ENCODE data around the gene PEBP1. TPM values are rescaled to one million over a fixed set of nuclear protein-coding genes. Genes with fewer than 3 reads are reported as not detected.
A peak's percentile ranks its signal among the peaks of the same experiment; 100 is the strongest.

Gene PEBP1
- total and polyA plus RNA-seq, 2 of the 8 experiments (the other 6 are each of a cell fraction or from before 2014, with no cell fraction given): 444 to 622 TPM

GRCh38 chr12:118103601-118104382, 32.1 kb upstream of the PEBP1 start, which contains the start of gene VSIG10:
Gene VSIG10 (minus strand): TSS chr12:118104011. CDS start chr12:118103671, 340 bp downstream.
- peak within 1 kb of the TSS; percentile 99; the same call in 1 of the 2 replicates for H2BK12ac ChIP-seq (ENCODE audit: low read depth, low read length)
- no peaks in the 10 kb centered on the region for H3K9me3 ChIP-seq (ENCODE audit: insufficient read depth in 2 of 2, low read depth in 1 of 2, low read length in 1 of 2)
- no peaks in the 10 kb centered on the region for H4K20me1 ChIP-seq (replicated peaks in 1 of 2; ENCODE audit: control insufficient read depth in 1 of 2, insufficient read depth in 2 of 2, low read length in 2 of 2)
- peak within 1 kb of the TSS; percentile 52 for H4K91ac ChIP-seq (replicated peaks; ENCODE audit: insufficient read length, low read length)
- H3K27me3 ChIP-seq (replicated peaks in 1 of 4; ENCODE audit: control insufficient read depth in 3 of 4, extremely low read depth in 1 of 4, insufficient read depth in 3 of 4, low read length in 3 of 4): no peaks in the 10 kb centered on the region
- peak within 1 kb of the TSS; percentile 91; the same call in 1 of the 2 replicates for H3K27ac ChIP-seq (ENCODE audit: low read depth, low read length)
- peak within 1 kb of the TSS; percentile 84 for H3K56ac ChIP-seq (replicated peaks; ENCODE audit: insufficient read length, low read depth, low read length)
- peak within 1 kb of the TSS; percentile 50 for H3K4ac ChIP-seq (replicated peaks; ENCODE audit: insufficient read length, low read depth, low read length)
- ChIA-PET POLR2A (ENCODE audit: partially characterized antibody) (interaction anchor here (0.9 to 7.3 kb wide), 12 partner anchors 9 to 273 kb away, joined by 3 to 103 read pairs (median 4); partner anchors contain the start of genes PEBP1, SUDS3 and WSB2), CTCF (ENCODE audit: partially characterized antibody) (interaction anchor here (0.9 to 2.2 kb wide), 4 partner anchors 10 to 61 kb away, joined by 3 to 11 read pairs (median 4); no protein-coding TSS in a partner anchor)
- H3K9ac ChIP-seq (replicated peaks in 1 of 4; ENCODE audit: extremely low read depth in 1 of 4, low read depth in 3 of 4, low read length in 3 of 4): peak within 1 kb of the TSS; percentile 68 to 92 (median 80)
- peaks cover 7% of the 10 kb centered on the region for H3K79me1 ChIP-seq (ENCODE audit: low read depth, low read length)
- H2BK20ac ChIP-seq (ENCODE audit: low read length): 0 out of 2 replicates have a peak within 1 kb of the TSS, but pooled peaks have one; percentile 23
- H2AK5ac ChIP-seq (ENCODE audit: low read depth, low read length): no peak within 1 kb of the TSS
- DNase-seq (ENCODE audit: low read depth in 1 of 2, low spot score in 2 of 2) (peak in 1 of 2 experiments; percentile 80), FAIRE-seq (no peak)
- H3K23me2 ChIP-seq (ENCODE audit: low read depth, low read length): peaks cover 5% of the 10 kb centered on the region; the same call in 1 of the 2 replicates
- peak within 1 kb of the TSS; percentile 92 for H4K5ac ChIP-seq (ENCODE audit: insufficient read length, low read depth, low read length)
- peaks cover 0 to 9% (median 4%) of the 10 kb centered on the region in 4 experiments; a peak in 4 of 7 replicates for H3K4me1 ChIP-seq (replicated peaks in 1 of 4; ENCODE audit: control insufficient read depth in 3 of 4, insufficient read depth in 4 of 4, low read length in 3 of 4)
- peak within 1 kb of the TSS; percentile 86 for H4K8ac ChIP-seq (ENCODE audit: extremely low read depth, insufficient read depth, low read length)
- peak within 1 kb of the TSS; percentile 81 to 91 (median 87) for H3K4me3 ChIP-seq (ENCODE audit: extremely low read depth in 1 of 4, insufficient read depth in 2 of 4, low read depth in 3 of 4, low read length in 4 of 4)
- no peak within 1 kb of the TSS for H3K14ac ChIP-seq (ENCODE audit: insufficient read length)
- H2AFZ ChIP-seq (ENCODE audit: low read length): no peak within 1 kb of the TSS
- H2BK120ac ChIP-seq (replicated peaks; ENCODE audit: low read depth, low read length): peak within 1 kb of the TSS; percentile 68
- peak within 1 kb of the TSS; percentile 97 for H2BK5ac ChIP-seq (ENCODE audit: low read depth, low read length)
- no peak within 1 kb of the TSS for H3K23ac ChIP-seq (ENCODE audit: insufficient read length)
- H3K36me3 ChIP-seq (ENCODE audit: control insufficient read depth in 2 of 4, insufficient read depth in 4 of 4, low read length in 3 of 4): peaks cover 3 to 8% (median 4%) of the 10 kb centered on the region in 4 experiments; a peak in 5 of 8 replicates
- peak within 1 kb of the TSS; percentile 99 for H3K18ac ChIP-seq (ENCODE audit: extremely low read depth, low read length)
- H3K4me2 ChIP-seq (ENCODE audit: insufficient read depth in 1 of 2, low read depth in 2 of 2, low read length in 2 of 2): peak within 1 kb of the TSS; percentile 78 to 92
- 1% methylated on average over 54 of the region's 75 CpGs; no CpG with 5 or more reads in 1 of the 2 experiments for WGBS, 2 experiments (ENCODE audit: extremely low coverage in 1 of 2, insufficient coverage in 1 of 2, insufficient read length in 1 of 2, insufficient replicate concordance in 2 of 2, low coverage in 1 of 2, low lambda C conversion rate in 2 of 2, missing lambda C conversion rate in 1 of 2)
- H2BK15ac ChIP-seq (ENCODE audit: low read length): no peak within 1 kb of the TSS
- peaks cover 8 to 37% of the 10 kb centered on the region in 2 experiments for H3K79me2 ChIP-seq (ENCODE audit: control insufficient read depth in 1 of 2, insufficient read depth in 2 of 2, low read length in 2 of 2)
- TF ChIP-seq TAF7 (optimal IDR thresholded peaks at IDR 0.05; ENCODE audit: borderline replicate concordance, low read depth, low read length) (peak; percentile 49), NANOG (IDR thresholded peaks at IDR 0.05; ENCODE audit: insufficient read depth, low read depth, low read length, poor library complexity, severe bottlenecking) (no peak), RBBP5 (IDR thresholded peaks at IDR 0.05; ENCODE audit: borderline replicate concordance, low read depth, low read length) (0 out of 2 replicates have a peak, but pooled peaks have one; percentile 26), BCL11A (IDR thresholded peaks at IDR 0.05; ENCODE audit: low read depth in 2 of 2, low read length in 2 of 2) (no peak), SIN3A (conservative IDR thresholded peaks at IDR 0.05 in 1 of 2, IDR thresholded peaks at IDR 0.05 in 1 of 2; ENCODE audit: low read depth in 1 of 2, low read length in 2 of 2) (no peak), CHD1 (IDR thresholded peaks at IDR 0.05; ENCODE audit: low read depth, low read length) (0 out of 2 replicates have a peak, but pooled peaks have one; percentile 19), TCF12 (IDR thresholded peaks at IDR 0.05; ENCODE audit: low read depth, low read length) (no peak), MAX (IDR thresholded peaks at IDR 0.05) (no peak), PHF8 (conservative IDR thresholded peaks at IDR 0.05; ENCODE audit: low read depth, low read length) (peak; percentile 81), CBX8 (IDR thresholded peaks at IDR 0.05; ENCODE audit: borderline replicate concordance, low read depth, low read length) (no peak)
